Tongue (tissue), 2 donors: ENCODE measurements around the gene SLC11A2. TPM values are rescaled to one million over a fixed set of nuclear protein-coding genes. Genes with fewer than 3 reads are reported as not detected.

Experiments used
- DNase-seq: peaks from one replicate; pipeline ENCODE4 v3.0.0-alpha.2; 2015
- total RNA-seq: library from RNA; depleted of rRNA; stranded (reverse); fragments of >200 nt; gene quantifications from one replicate; pipeline ENCODE4 v1.2.3, GENCODE V29; 2014

The SLC11A2 gene
- 54.9 TPM for total RNA-seq

DNA sequence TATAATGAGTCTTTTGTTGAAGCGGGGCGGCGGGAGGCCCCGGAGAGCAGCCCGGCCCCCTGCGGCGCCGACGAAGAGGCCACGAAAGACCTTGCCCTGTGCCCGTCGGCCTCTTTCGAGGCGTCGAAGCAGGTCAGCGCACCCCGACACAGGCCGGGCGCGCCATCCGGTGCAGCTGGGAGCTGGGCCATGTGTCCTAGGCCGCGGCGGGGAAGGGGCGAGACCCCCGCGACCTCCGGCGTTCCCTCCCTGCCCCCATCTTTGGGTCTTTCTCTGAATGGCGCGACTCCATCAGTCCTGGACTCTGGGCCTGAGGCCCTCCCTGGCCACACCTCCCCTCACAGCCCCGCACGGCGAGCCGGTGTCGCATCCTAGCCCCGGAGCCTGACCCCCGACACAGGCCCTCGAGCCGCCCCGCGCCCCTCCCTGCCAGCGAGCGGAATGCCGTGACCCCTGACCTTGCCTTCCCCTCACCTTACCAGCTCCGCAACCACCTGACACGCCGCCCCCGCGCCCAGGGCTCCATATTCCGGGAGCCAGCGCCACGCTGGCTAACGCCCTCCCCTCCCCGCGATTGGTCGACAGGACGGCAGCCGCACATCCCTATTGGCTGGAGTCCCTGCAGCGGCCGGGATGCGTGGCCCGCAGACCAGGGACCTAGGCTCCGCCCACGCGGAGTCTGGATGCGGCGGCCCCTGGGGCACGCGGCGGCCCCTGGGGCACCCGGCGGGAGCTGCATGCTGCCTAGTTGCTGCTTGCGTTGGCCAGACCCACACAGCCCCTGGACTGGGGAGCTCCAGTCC is at the start of gene SLC11A2:
Gene SLC11A2 (minus strand): TSS at position 549 of the 803 bp plus-strand sequence. CDS start 15,656 bp downstream, outside the sequence.
- peak; percentile 97 for DNase-seq

DNA sequence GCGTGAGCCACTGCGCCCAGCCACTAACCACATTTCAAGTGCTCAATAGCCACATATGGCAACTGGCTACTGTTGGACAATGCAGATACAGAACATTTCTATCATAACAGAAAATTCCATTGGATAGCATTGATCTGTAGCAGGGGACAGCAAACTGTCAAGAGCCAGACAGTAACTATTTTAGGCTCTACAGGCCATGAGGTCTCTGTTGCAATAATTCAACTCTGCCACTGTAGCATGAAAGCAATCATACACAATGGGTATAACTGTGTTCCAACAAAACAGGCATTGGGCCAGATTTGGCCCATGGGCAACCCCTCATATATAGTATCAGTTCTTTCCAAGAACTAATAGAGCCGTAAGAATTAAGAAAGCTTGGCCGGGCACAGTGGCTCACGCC is 49.2 kb upstream of the SLC11A2 start:
- no peak for DNase-seq

- peak; percentile 59 for DNase-seq
These were observed 45.5 kb upstream of the SLC11A2 start for GRCh38 chr12:51071663-51072062.

- DNase-seq, result peak; percentile 44
These were observed 43.8 kb upstream of the SLC11A2 start for GRCh38 chr12:51070004-51070403.

GRCh38 chr12:51067771-51068170 is 41.6 kb upstream of the SLC11A2 start:
- DNase-seq, result no peak

DNA sequence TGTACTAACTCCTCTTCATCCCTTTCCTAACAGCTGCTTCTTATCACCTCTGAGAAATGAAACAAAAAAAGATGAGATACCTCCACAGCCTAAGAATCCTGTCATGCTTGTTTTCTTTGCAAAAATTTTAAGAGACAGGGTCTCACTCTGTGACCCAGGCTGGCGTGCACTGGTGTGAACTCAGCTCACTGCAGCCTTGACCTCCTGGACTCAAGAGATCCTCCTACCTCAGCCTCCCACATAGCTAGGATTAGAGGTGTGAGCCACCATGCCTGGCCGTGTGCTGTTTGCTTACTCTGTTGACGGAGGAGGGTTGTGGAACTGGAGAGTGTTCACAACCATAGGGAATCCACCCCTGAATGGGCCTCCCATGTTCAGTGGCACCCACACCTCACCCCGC is 41.0 kb upstream of the SLC11A2 start:
- no peak for DNase-seq

GRCh38 chr12:51065530-51065929 is 39.3 kb upstream of the SLC11A2 start:
- DNase-seq, result no peak

DNA sequence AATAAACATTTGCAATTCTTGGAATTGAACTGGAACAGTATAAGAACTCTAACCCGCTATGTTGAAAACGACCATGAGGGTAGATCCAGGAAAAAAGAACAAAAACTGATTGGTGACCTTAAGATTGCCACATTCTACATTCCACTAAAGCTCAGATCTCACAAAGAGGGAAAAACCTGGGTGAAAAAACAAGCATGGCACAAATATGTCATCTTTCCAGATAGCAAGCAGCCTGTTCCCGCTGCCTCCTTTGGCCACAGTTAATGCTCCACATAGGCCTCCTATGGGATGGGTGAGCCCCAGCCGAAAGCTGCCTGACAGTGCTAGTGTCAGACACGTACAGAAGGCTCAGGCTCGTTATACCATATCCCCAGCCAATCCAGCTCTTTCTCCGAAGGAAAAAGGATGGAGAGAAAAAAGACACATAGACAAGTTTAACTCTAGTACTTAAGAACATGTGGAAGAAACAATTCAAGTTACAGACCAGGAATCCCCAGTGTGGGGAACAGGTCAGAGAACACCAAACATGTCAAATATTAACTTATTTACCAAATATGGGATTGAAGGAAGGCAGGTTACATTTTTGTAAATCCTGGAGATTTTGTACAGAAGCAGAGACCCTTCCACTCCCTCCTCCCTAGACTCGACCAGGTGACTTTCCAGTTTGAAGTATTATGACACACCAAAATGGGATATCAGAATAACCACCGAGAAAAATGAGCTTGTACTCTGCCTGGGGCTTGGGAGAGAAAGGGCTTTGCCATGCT is 36.6 kb upstream of the SLC11A2 start:
- DNase-seq, result no peak

DNA sequence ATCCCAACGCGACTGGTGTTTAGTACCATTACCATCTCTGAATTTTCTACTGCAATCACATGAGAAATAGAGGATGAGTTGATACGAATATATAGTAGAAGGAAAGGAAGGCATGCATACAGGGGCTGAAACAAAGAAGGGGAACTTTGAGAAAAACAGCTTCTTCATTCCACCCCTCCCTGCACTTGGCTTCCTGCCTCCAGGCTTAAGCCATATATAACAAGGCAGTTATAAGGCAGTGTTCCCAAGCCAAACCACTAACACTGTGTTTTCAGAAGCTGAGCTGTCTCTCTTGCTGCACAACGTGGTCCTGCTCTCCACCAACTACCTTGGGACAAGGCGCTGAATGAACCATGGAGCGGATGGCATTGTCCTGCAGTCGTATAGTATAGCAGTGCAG is 32.9 kb upstream of the SLC11A2 start:
- no peak for DNase-seq

GRCh38 chr12:51056242-51056641 is 30.1 kb upstream of the SLC11A2 start:
- no peak for DNase-seq

GRCh38 chr12:51055060-51055459 is 28.9 kb upstream of the SLC11A2 start:
- no peak for DNase-seq

GRCh38 chr12:51051787-51052186 is 25.6 kb upstream of the SLC11A2 start:
- DNase-seq, result no peak

DNA sequence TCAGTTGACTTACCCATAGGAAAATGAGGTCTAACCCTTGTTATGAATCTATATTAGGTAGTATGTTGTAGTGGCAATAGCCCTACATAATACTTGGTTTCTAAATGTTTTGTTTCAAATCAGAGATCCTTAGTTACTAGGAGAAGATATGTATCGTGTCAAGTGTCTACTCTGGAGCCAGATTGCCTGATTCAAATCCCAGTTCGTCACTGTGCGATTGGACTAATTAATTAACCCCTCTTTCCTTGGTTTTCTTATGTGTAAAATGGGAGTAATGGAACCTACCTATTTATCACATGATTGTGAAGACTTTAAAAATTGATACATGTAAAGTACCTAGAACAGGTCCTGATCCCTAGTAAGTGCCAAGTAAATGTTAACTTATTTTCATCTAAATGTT is 23.3 kb upstream of the SLC11A2 start:
- DNase-seq, result no peak

GRCh38 chr12:51048661-51049251 is 22.6 kb upstream of the SLC11A2 start:
- no peak for DNase-seq

GRCh38 chr12:51047655-51048540 is 21.7 kb upstream of the SLC11A2 start, which contains the start of gene LETMD1:
Gene LETMD1 (plus strand): TSS chr12:51048327. CDS start chr12:51048357, 30 bp downstream.
- peak; percentile 99 for DNase-seq

GRCh38 chr12:51036279-51036678 is 10.1 kb upstream of the SLC11A2 start:
- no peak for DNase-seq

GRCh38 chr12:51033457-51034089 is 7.4 kb upstream of the SLC11A2 start:
- DNase-seq, result no peak

DNA sequence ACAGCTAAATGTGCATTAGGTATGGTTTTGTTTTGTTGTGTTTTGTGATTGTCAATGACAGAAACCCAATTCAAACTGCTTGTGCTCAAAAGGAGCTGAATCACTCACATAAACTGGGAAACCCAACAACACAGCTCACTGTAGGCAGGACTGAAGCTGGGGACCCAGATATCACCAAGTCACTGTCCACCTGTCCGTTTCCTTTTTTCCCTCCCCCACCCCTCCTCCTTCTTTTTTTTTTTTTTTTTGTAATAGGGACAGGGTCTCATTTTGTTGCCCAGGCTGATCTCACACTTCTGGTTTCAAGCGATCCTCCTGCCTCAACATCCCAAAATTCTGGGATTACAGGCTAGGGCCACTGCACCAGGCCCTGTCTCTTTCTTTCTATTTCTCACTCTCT is 6.9 kb upstream of the SLC11A2 start:
- DNase-seq, result no peak

GRCh38 chr12:51028813-51029150 is 2.6 kb upstream of the SLC11A2 start:
- no peak for DNase-seq

DNA sequence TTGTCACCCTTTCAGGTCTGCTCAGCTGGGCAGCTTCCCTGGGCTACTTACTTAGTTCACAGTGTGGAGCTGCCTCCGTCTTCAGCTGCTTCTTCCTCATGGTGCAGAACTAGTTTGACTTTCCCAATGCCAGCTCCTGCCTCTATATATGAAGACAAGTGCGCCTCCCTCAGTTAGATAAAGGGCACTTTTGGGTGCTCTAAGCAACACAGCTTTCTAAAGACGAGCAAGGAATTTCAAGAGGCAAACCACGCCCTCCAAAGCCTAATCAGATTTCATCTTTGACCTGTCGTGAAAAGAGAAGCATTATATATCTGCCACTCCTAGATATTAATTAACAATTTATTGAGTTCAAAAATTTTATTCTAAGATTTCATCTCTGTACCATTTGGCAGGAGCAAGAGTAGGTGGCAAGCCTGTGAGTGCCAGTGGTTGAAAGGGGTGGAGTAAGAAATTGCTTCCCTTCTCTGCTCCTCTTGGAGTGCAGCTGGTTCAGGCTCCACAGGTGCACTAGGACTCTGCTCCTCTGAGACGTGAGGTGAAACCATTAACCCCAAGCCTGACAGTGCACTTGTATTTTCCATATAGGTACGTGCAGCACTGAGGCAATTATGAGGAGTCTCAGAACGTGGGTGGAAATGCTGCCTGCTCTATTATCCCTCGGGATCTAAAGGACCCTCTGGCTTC is 2.1 kb upstream of the SLC11A2 start:
- peak; percentile 38 for DNase-seq

- no peak for DNase-seq
These were observed 1.2 kb upstream of the SLC11A2 start for GRCh38 chr12:51027342-51027835.
